ENCODE data around the gene ITPR1.

DNA sequence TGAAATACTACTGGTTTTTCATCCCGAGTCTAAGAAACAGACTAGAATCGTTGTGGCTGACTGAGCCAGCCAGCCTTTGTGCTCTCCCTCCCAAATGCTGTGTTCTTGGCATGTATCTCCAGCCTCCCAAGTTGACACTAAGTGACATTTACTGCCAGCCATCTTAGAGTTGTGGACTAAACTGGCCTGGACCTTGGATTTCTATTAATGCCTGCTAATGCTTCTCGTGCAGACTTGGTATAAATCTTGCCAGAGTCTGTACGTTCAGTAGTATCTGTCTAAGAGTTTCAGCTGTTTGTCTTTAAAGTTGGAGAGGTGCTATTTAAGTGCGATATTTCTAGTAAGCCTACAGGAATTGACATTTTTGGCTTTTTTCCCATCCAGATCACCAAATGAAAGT is 319.4 kb downstream of the ITPR1 start:
- TF ChIP-seq FOXM1 (IDR thresholded peaks at IDR 0.05; ENCODE audit: low read depth) (no peak), MXI1 (IDR thresholded peaks at IDR 0.05; ENCODE audit: low read depth, low read length) (no peak)

Measured in SK-N-SH (cell line).